GM18505 (cell line): ENCODE data around the gene EXO1.
"Not testable (repeated sequence)": the region's sequence is repeated elsewhere in the genome, so short reads cannot be mapped to it uniquely, and the experiment has no call there.

Experiments
- ATAC-seq: cut with Tn5 transposase; IDR thresholded peaks from one replicate; pipeline ENCODE4 v1.9.1; 2021; ENCODE audit not compliant: unreplicated experiment
- POLR2A ChIP-seq: IDR thresholded peaks from 4 replicates; pipeline ENCODE4 v1.6.1; 2011; ENCODE audit warnings: borderline replicate concordance; ENCODE audit not compliant: insufficient read depth, insufficient read length; ENCODE audit errors: extremely low read depth

EXO1 gene

GRCh38 chr1:241822846-241823245, 25.2 kb upstream of the EXO1 start:
- TF ChIP-seq POLR2A, result no peak

GRCh38 chr1:241823925-241824324, 24.1 kb upstream of the EXO1 start:
- no peak for ATAC-seq
- TF ChIP-seq POLR2A, result no peak

More at GRCh38 chr1:241822846-241823245, 25.2 kb upstream of the EXO1 start:
- no peak for ATAC-seq

GRCh38 chr1:241825581-241825980, 22.4 kb upstream of the EXO1 start:
- no peak for ATAC-seq
- TF ChIP-seq POLR2A, result no peak

GRCh38 chr1:241826613-241827012, 21.4 kb upstream of the EXO1 start:
- ATAC-seq, result not testable (repeated sequence)

- no peak for ATAC-seq
- TF ChIP-seq POLR2A, result no peak
Observed at GRCh38 chr1:241827264-241827663, 20.7 kb upstream of the EXO1 start.

GRCh38 chr1:241828463-241829021, 19.5 kb upstream of the EXO1 start:
- ATAC-seq, result no peak

GRCh38 chr1:241829468-241829867, 18.5 kb upstream of the EXO1 start:
- ATAC-seq, result no peak
- no peak for TF ChIP-seq POLR2A

More at GRCh38 chr1:241828463-241829021, 19.5 kb upstream of the EXO1 start:
- TF ChIP-seq POLR2A, result no peak

GRCh38 chr1:241834733-241835377, 13.1 kb upstream of the EXO1 start:
- TF ChIP-seq POLR2A, result no peak
- no peak for ATAC-seq

- no peak for TF ChIP-seq POLR2A
- ATAC-seq, result no peak
Observed at GRCh38 chr1:241836941-241837340, 11.1 kb upstream of the EXO1 start.

GRCh38 chr1:241837416-241837815, 10.6 kb upstream of the EXO1 start:
- no peak for ATAC-seq

GRCh38 chr1:241837901-241838300, 10.1 kb upstream of the EXO1 start:
- ATAC-seq, result no peak
- TF ChIP-seq POLR2A, result no peak

More at GRCh38 chr1:241837416-241837815, 10.6 kb upstream of the EXO1 start:
- TF ChIP-seq POLR2A, result no peak

- TF ChIP-seq POLR2A, result no peak
- ATAC-seq, result no peak
Observed at GRCh38 chr1:241838897-241839296, 9.1 kb upstream of the EXO1 start.

GRCh38 chr1:241839369-241839979, 8.5 kb upstream of the EXO1 start:
- no peak for TF ChIP-seq POLR2A
- peak; percentile 51 for ATAC-seq

- ATAC-seq, result no peak
- TF ChIP-seq POLR2A, result no peak
Observed at GRCh38 chr1:241840164-241840563, 7.8 kb upstream of the EXO1 start.
